Naive B cell (primary cell): Measurements from ENCODE around the gene PHLDA3. TPM values are rescaled to one million over a fixed set of nuclear protein-coding genes. Genes with fewer than 3 reads are reported as not detected.

ENCODE experiments used
- ATAC-seq, 2 donors: fragments of 150-1000 bp; cut with Tn5 transposase; 2 replicates each; pipeline ENCODE4 v1.10.0; 2021; ENCODE audit warnings: low read depth in 2 of 2, mild to moderate bottlenecking in 2 of 2, moderate library complexity in 2 of 2
- DNase-seq: peaks from one replicate; pipeline ENCODE4 v3.0.0; 2022
- H3K27ac Mint-ChIP-seq, 6 donors: one replicate each; pipeline ENCODE4 v1.8.0; 2020 to 2022; ENCODE audit warnings: mild to moderate bottlenecking in 6 of 6, mixed read lengths in 6 of 6, moderate library complexity in 5 of 6, inconsistent platforms in 2 of 6
- H3K27me3 Mint-ChIP-seq, 3 donors: one replicate each; pipeline ENCODE4 v1.8.0; 2021 to 2022; ENCODE audit warnings: mixed read lengths in 3 of 3, mild to moderate bottlenecking in 1 of 3
- H3K36me3 Mint-ChIP-seq, 2 donors: one replicate each; pipeline ENCODE4 v1.8.0; 2020 to 2022; ENCODE audit warnings: mixed read lengths in 2 of 2, inconsistent platforms in 1 of 2, mild to moderate bottlenecking in 1 of 2
- H3K4me1 Mint-ChIP-seq, 3 donors: one replicate each; pipeline ENCODE4 v1.8.0; 2020 to 2022; ENCODE audit warnings: mixed read lengths in 3 of 3, inconsistent platforms in 1 of 3, mild to moderate bottlenecking in 1 of 3, moderate library complexity in 1 of 3
- H3K4me3 Mint-ChIP-seq, 8 donors: one replicate each; pipeline ENCODE4 v1.8.0; 2020 to 2022; ENCODE audit warnings: mild to moderate bottlenecking in 8 of 8, mixed read lengths in 8 of 8, moderate library complexity in 8 of 8, inconsistent platforms in 2 of 8
- H3K9me3 Mint-ChIP-seq, 7 donors: one replicate each; pipeline ENCODE4 v1.8.0; 2020 to 2022; ENCODE audit warnings: mixed read lengths in 7 of 7, mild to moderate bottlenecking in 5 of 7, inconsistent platforms in 2 of 7, moderate library complexity in 1 of 7
- polyA plus RNA-seq, 6 donors: library from polyadenylated mRNA; unstranded; fragments of 300-500 nt; fragmentation: Illumina TruSeq; gene quantifications; one replicate each; pipeline ENCODE4 v1.2.3, GENCODE V29; 2021; ENCODE audit warnings: low read depth in 6 of 6

Gene PHLDA3
- polyA plus RNA-seq, 6 donors from 2014 or later: 1.1 TPM; not detected in 5

DNA sequence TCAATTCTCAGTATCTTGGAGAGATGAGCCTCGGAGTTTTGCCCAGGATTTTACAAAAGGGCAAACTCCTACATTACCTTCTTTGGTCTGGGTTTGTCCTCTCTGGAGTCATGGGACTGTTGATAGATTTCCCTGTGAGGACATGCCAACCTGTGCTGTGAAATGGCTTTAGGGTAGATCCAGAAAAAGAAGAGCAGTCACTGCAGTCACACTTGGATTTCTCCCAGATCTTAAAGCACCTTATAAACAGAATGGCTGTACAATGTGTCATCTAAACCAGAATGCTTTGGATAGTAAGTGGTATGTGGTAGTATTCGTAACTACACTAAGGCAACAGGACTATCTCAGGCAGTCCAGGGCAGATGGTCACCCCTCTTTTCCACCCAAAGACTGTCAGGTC lies 39.8 kb upstream of the PHLDA3 start:
- DNase-seq (no peak), ATAC-seq (no peak)
- no peaks in the 10 kb centered on the region for H3K9me3 Mint-ChIP-seq
- H3K27ac Mint-ChIP-seq: no peak overlapping the region
- no peaks in the 10 kb centered on the region for H3K27me3 Mint-ChIP-seq
- peaks cover 13 to 28% (median 17%) of the 10 kb centered on the region in 3 donors for H3K4me1 Mint-ChIP-seq
- H3K4me3 Mint-ChIP-seq: peak overlapping the region in 3 of 8 donors; percentile 10 to 52 (median 22)
- no peaks in the 10 kb centered on the region for H3K36me3 Mint-ChIP-seq

DNA sequence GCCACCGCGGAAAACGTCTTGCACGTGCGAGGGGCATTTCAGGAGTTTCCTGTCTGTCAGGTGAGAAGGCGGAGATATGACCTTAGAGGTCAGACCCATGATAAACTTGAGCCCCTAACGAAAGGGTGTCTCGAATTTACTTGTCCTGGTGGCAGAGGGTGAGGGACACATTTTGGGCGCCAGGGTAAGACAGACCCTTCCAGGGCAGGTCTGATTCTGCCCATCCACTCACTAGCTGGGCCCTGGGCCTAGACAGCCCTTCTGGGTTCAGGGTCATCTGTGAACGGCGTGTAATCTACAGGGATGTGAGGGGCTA lies 38.3 kb upstream of the PHLDA3 start:
- Mint-ChIP-seq H3K36me3 (no peaks in the 10 kb centered on the region), H3K4me1 (peaks cover 13 to 28% (median 17%) of the 10 kb centered on the region in 3 donors), H3K27me3 (no peaks in the 10 kb centered on the region), H3K9me3 (no peaks in the 10 kb centered on the region), H3K4me3 (peak overlapping the region; percentile 79 to 92 (median 88)), H3K27ac (peak overlapping the region in 5 of 6 donors; percentile 38 to 89 (median 82))
- no peak for DNase-seq
- ATAC-seq: no peak

DNA sequence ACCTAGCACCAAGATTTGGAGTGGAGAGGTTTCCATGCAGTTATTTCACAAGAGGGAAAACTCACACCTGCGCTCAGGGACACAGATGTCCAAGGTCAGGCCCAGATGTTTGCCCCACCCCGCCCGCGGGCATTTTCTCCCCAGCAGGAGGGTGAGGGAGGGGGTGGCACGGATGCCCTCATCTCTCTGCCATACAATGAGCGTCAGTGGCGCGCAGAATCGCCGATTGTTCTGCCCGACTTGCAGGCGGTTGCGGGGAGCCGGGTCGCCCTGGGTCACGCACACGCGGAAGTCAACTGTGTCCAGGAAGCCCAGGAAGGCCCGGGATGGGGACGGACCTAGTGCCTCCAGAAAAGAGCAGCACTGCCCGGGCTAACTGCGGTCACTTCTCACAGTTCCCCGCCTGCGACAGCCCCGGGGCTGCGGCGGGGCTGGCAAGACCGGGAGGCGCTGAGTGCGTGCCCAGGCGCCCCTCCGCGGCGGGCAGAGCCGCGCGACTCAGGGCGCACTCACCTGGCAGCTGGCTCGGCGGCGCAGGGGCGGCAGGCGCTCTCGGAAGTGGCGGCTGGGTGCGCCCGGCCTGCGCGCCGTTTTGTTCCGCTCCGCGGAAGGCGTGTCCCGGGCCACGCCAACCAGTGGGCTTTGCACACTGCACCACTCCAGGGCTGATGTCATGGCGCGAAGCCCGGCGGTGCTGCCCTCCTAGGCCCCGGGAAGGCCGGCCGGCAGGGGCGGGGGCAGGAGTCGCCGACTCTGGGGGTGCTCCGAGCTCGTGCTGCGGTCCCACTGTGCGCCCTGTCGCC lies 37.8 kb upstream of the PHLDA3 start, which contains the start of gene CSRP1:
CSRP1 (minus strand) TSS at position 567 of the 803 bp plus-strand sequence. CDS start 10,820 bp downstream, outside the sequence.
- Mint-ChIP-seq H3K27me3 (no peaks in the 10 kb centered on the region), H3K9me3 (no peaks in the 10 kb centered on the region), H3K36me3 (no peaks in the 10 kb centered on the region), H3K27ac (peak within 1 kb of the TSS in 5 of 6 donors; percentile 72 to 89 (median 86)), H3K4me1 (peaks cover 13 to 28% (median 17%) of the 10 kb centered on the region in 3 donors), H3K4me3 (peak within 1 kb of the TSS; percentile 84 to 95 (median 90))
- DNase-seq (peak; percentile 69), ATAC-seq (peak; percentile 96)

DNA sequence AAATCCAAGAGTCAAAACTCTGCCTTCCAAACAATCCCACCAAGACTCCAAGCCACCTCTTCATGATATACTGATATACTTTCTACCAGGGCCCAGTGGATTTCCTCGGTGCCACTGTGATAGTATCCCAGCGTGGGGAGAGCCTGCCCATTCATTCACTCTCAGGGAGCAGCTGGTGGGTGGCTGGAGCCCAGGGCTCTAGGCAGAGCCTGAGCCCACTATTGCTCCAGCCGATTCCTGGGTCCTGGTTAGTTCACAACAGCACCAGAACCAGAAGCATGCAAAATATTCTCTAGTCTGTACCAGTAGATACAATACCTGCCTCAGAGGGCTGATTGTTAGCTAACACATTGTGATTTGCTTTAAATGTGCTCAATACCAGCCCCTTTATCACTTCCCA lies 37.1 kb upstream of the PHLDA3 start:
- no peak for ATAC-seq
- Mint-ChIP-seq H3K9me3 (no peaks in the 10 kb centered on the region), H3K4me3 (peak overlapping the region; percentile 84 to 95 (median 90)), H3K4me1 (peaks cover 13 to 28% (median 17%) of the 10 kb centered on the region in 3 donors), H3K36me3 (no peaks in the 10 kb centered on the region), H3K27ac (peak overlapping the region in 4 of 6 donors; percentile 72 to 86 (median 86)), H3K27me3 (no peaks in the 10 kb centered on the region)
- no peak for DNase-seq

- ATAC-seq (no peak), DNase-seq (no peak)
- Mint-ChIP-seq H3K27me3 (no peaks in the 10 kb centered on the region), H3K9me3 (no peaks in the 10 kb centered on the region), H3K4me3 (peak overlapping the region; percentile 74 to 95 (median 88)), H3K27ac (peak overlapping the region in 2 of 6 donors; percentile 72 to 77), H3K4me1 (peaks cover 13 to 28% (median 17%) of the 10 kb centered on the region in 3 donors), H3K36me3 (no peaks in the 10 kb centered on the region)
Measured at GRCh38 chr1:201505503-201505890, 36.5 kb upstream of the PHLDA3 start.

GRCh38 chr1:201504799-201505502 lies 36.0 kb upstream of the PHLDA3 start:
- Mint-ChIP-seq H3K9me3 (no peaks in the 10 kb centered on the region), H3K27ac (peak overlapping the region in 1 of 6 donors; percentile 55), H3K4me1 (peaks cover 10 to 28% (median 17%) of the 10 kb centered on the region in 3 donors), H3K27me3 (no peaks in the 10 kb centered on the region), H3K4me3 (peak overlapping the region in 6 of 8 donors; percentile 43 to 95 (median 82)), H3K36me3 (no peaks in the 10 kb centered on the region)
- no peak for DNase-seq
- ATAC-seq: no peak

GRCh38 chr1:201504179-201504631 lies 35.2 kb upstream of the PHLDA3 start:
- peak overlapping the region in 2 of 8 donors; percentile 25 to 38 for H3K4me3 Mint-ChIP-seq
- H3K36me3 Mint-ChIP-seq: no peaks in the 10 kb centered on the region
- DNase-seq (no peak), ATAC-seq (no peak)
- no peaks in the 10 kb centered on the region for H3K9me3 Mint-ChIP-seq
- H3K27ac Mint-ChIP-seq: no peak overlapping the region
- H3K27me3 Mint-ChIP-seq: no peaks in the 10 kb centered on the region
- peaks cover 9 to 28% (median 17%) of the 10 kb centered on the region in 3 donors for H3K4me1 Mint-ChIP-seq

- Mint-ChIP-seq H3K36me3 (no peaks in the 10 kb centered on the region), H3K27ac (no peak overlapping the region), H3K9me3 (no peaks in the 10 kb centered on the region), H3K4me1 (peaks cover 9 to 28% (median 17%) of the 10 kb centered on the region in 3 donors), H3K27me3 (no peaks in the 10 kb centered on the region), H3K4me3 (peak overlapping the region in 1 of 8 donors; percentile 43)
- ATAC-seq (no peak), DNase-seq (no peak)
Measured at GRCh38 chr1:201503397-201504176, 34.6 kb upstream of the PHLDA3 start.

GRCh38 chr1:201502511-201502857 lies 33.5 kb upstream of the PHLDA3 start:
- H3K4me3 Mint-ChIP-seq: peak overlapping the region in 1 of 8 donors; percentile 10
- H3K27me3 Mint-ChIP-seq: no peaks in the 10 kb centered on the region
- no peaks in the 10 kb centered on the region for H3K9me3 Mint-ChIP-seq
- H3K4me1 Mint-ChIP-seq: peaks cover 9 to 20% (median 17%) of the 10 kb centered on the region in 3 donors
- no peaks in the 10 kb centered on the region for H3K36me3 Mint-ChIP-seq
- DNase-seq (no peak), ATAC-seq (no peak)
- H3K27ac Mint-ChIP-seq: no peak overlapping the region

- no peaks in the 10 kb centered on the region for H3K9me3 Mint-ChIP-seq
- H3K27ac Mint-ChIP-seq: no peak overlapping the region
Measured at GRCh38 chr1:201501812-201502510, 33.0 kb upstream of the PHLDA3 start.

GRCh38 chr1:201501144-201501543 lies 32.2 kb upstream of the PHLDA3 start:
- H3K4me1 Mint-ChIP-seq: peaks cover 6 to 13% (median 12%) of the 10 kb centered on the region in 3 donors

More at GRCh38 chr1:201501812-201502510, 33.0 kb upstream of the PHLDA3 start:
- H3K4me1 Mint-ChIP-seq: peaks cover 9 to 17% (median 17%) of the 10 kb centered on the region in 3 donors
- peak overlapping the region in 1 of 8 donors; percentile 10 for H3K4me3 Mint-ChIP-seq
- H3K27me3 Mint-ChIP-seq: no peaks in the 10 kb centered on the region
- no peaks in the 10 kb centered on the region for H3K36me3 Mint-ChIP-seq
- ATAC-seq (no peak), DNase-seq (no peak)

GRCh38 chr1:201500670-201501120 lies 31.7 kb upstream of the PHLDA3 start:
- H3K36me3 Mint-ChIP-seq: no peaks in the 10 kb centered on the region
- no peaks in the 10 kb centered on the region for H3K9me3 Mint-ChIP-seq

More at GRCh38 chr1:201501144-201501543, 32.2 kb upstream of the PHLDA3 start:
- H3K27ac Mint-ChIP-seq: no peak overlapping the region
- H3K9me3 Mint-ChIP-seq: no peaks in the 10 kb centered on the region
- no peaks in the 10 kb centered on the region for H3K27me3 Mint-ChIP-seq
- ATAC-seq (no peak), DNase-seq (no peak)
- H3K4me3 Mint-ChIP-seq: no peak overlapping the region
- no peaks in the 10 kb centered on the region for H3K36me3 Mint-ChIP-seq

More at GRCh38 chr1:201500670-201501120, 31.7 kb upstream of the PHLDA3 start:
- DNase-seq: no peak
- ATAC-seq: no peak
- Mint-ChIP-seq H3K27ac (no peak overlapping the region), H3K4me3 (no peak overlapping the region), H3K27me3 (no peaks in the 10 kb centered on the region), H3K4me1 (peaks cover 6 to 8% (median 7%) of the 10 kb centered on the region in 3 donors)
